Osteoblast (primary cell): ENCODE measurements around the gene ARHGEF6. TPM values are rescaled to one million over a fixed set of nuclear protein-coding genes. Genes with fewer than 3 reads are reported as not detected.

ENCODE experiments used
- DNase-seq: peaks from one replicate; pipeline ENCODE4 v3.0.0; 2011; ENCODE audit warnings: low spot score, mixed read lengths; ENCODE audit not compliant: insufficient read length; ENCODE audit errors: missing footprints
- H2AFZ ChIP-seq: 2 replicates; pipeline ENCODE4 v1.6.0; 2011; ENCODE audit warnings: mild to moderate bottlenecking, low read length
- H3K27ac ChIP-seq: 2 replicates; pipeline ENCODE4 v1.5.1; 2011; ENCODE audit warnings: mild to moderate bottlenecking, low read depth, low read length, moderate library complexity
- H3K27me3 ChIP-seq: 2 replicates; pipeline ENCODE4 v1.6.0; 2012; ENCODE audit warnings: mild to moderate bottlenecking, control low read depth, inconsistent platforms, low read length, moderate library complexity; ENCODE audit not compliant: insufficient read depth
- H3K36me3 ChIP-seq: 2 replicates; pipeline ENCODE4 v1.5.1; 2011; ENCODE audit warnings: mild to moderate bottlenecking, low read length, control low read depth, moderate library complexity; ENCODE audit not compliant: insufficient read depth
- H3K4me1 ChIP-seq: 2 replicates; pipeline ENCODE4 v1.5.1; 2011; ENCODE audit warnings: mild to moderate bottlenecking, low read length, control low read depth, moderate library complexity; ENCODE audit not compliant: insufficient read depth
- H3K4me2 ChIP-seq: 2 replicates; pipeline ENCODE4 v1.6.0; 2011; ENCODE audit warnings: mild to moderate bottlenecking, low read length; ENCODE audit not compliant: insufficient read depth
- H3K4me3 ChIP-seq: fragments of 200-600 bp; sonication (generic); 3 replicates; pipeline ENCODE4 v1.5.1; 2012; ENCODE audit warnings: mild to moderate bottlenecking, low read length, inconsistent platforms; ENCODE audit not compliant: insufficient read depth
- H3K79me2 ChIP-seq: 2 replicates; pipeline ENCODE4 v1.6.0; 2012; ENCODE audit warnings: mild to moderate bottlenecking, low read length, control low read depth, inconsistent platforms; ENCODE audit not compliant: insufficient read depth
- H3K9me3 ChIP-seq: 2 replicates; pipeline ENCODE4 v1.5.1; 2011; ENCODE audit warnings: low read depth, low read length, control low read depth
- H4K20me1 ChIP-seq: 2 replicates; pipeline ENCODE4 v1.6.0; 2012; ENCODE audit warnings: mild to moderate bottlenecking, low read length, control low read depth; ENCODE audit not compliant: insufficient read depth
- CTCF ChIP-seq: IDR thresholded peaks from 2 replicates; pipeline ENCODE4 v1.5.1; 2011; ENCODE audit warnings: mild to moderate bottlenecking, low read depth, low read length, moderate library complexity; ENCODE audit errors: extremely low read depth
- total RNA-seq: library from RNA; depleted of rRNA; stranded (reverse); fragments of >200 nt; gene quantifications from 2 replicates; pipeline ENCODE4 v1.2.3, GENCODE V29; 2012

The ARHGEF6 gene
- total RNA-seq, 1 donor, result 17.4 TPM

GRCh38 chrX:136712650-136713310, 68.0 kb downstream of the ARHGEF6 start:
- H3K27me3 ChIP-seq, result no peaks in the 10 kb centered on the region
- H3K4me2 ChIP-seq, result no peak overlapping the region
- no peak overlapping the region for H3K4me3 ChIP-seq
- H3K9me3 ChIP-seq, result no peaks in the 10 kb centered on the region
- DNase-seq, result no peak
- H3K36me3 ChIP-seq, result no peaks in the 10 kb centered on the region
- no peaks in the 10 kb centered on the region for H3K79me2 ChIP-seq
- no peak overlapping the region for H3K27ac ChIP-seq
- no peaks in the 10 kb centered on the region for H4K20me1 ChIP-seq
- H2AFZ ChIP-seq, result no peak overlapping the region
- no peak for TF ChIP-seq CTCF
- peaks cover 7% of the 10 kb centered on the region for H3K4me1 ChIP-seq

- Histone ChIP-seq H3K4me2 (no peak overlapping the region), H3K36me3 (peaks cover 5% of the 10 kb centered on the region), H4K20me1 (no peaks in the 10 kb centered on the region), H3K9me3 (no peaks in the 10 kb centered on the region), H3K27ac (peak overlapping the region; percentile 76), H3K27me3 (no peaks in the 10 kb centered on the region), H3K4me1 (peaks cover 7% of the 10 kb centered on the region), H3K79me2 (no peaks in the 10 kb centered on the region), H2AFZ (no peak overlapping the region), H3K4me3 (no peak overlapping the region)
- peak; percentile 54 for TF ChIP-seq CTCF
- DNase-seq, result no peak
Measured at GRCh38 chrX:136711147-136711546, 69.6 kb downstream of the ARHGEF6 start.

- Histone ChIP-seq H3K4me3 (no peak overlapping the region), H3K27me3 (no peaks in the 10 kb centered on the region), H3K4me1 (peaks cover 7% of the 10 kb centered on the region), H2AFZ (peak overlapping the region; percentile 70), H3K4me2 (peak overlapping the region; percentile 68), H3K27ac (peak overlapping the region; percentile 76), H3K9me3 (no peaks in the 10 kb centered on the region), H3K36me3 (peaks cover 5% of the 10 kb centered on the region), H3K79me2 (no peaks in the 10 kb centered on the region), H4K20me1 (no peaks in the 10 kb centered on the region)
- no peak for TF ChIP-seq CTCF
- DNase-seq, result peak; percentile 69
Measured at GRCh38 chrX:136710325-136710951, 70.3 kb downstream of the ARHGEF6 start.

- DNase-seq, result peak; percentile 72
- Histone ChIP-seq H3K79me2 (no peaks in the 10 kb centered on the region), H3K27ac (no peak overlapping the region), H4K20me1 (no peaks in the 10 kb centered on the region), H3K4me1 (peaks cover 7% of the 10 kb centered on the region), H3K36me3 (peaks cover 5% of the 10 kb centered on the region), H3K4me3 (no peak overlapping the region), H3K9me3 (no peaks in the 10 kb centered on the region), H3K4me2 (no peak overlapping the region), H2AFZ (no peak overlapping the region), H3K27me3 (no peaks in the 10 kb centered on the region)
- TF ChIP-seq CTCF, result peak; percentile 49
Measured at GRCh38 chrX:136708348-136708747, 72.4 kb downstream of the ARHGEF6 start.
